ENCODE results near the gene ABCC8. TPM values are rescaled to one million over a fixed set of nuclear protein-coding genes. Genes with fewer than 3 reads are reported as not detected.

ABCC8 gene
- total and polyA plus RNA-seq, 9 of the 15 experiments (the other 6 are each of a cell fraction or from before 2014, with no cell fraction given), result not detected

- TF ChIP-seq ELK3 (CRISPR knock-in tag; IDR thresholded peaks at IDR 0.05), result no peak
- peak; percentile 60; the same call in 1 of the 2 replicates for TF ChIP-seq EHMT2 (IDR thresholded peaks at IDR 0.05)
- TF ChIP-seq NFE2L1 (tag; IDR thresholded peaks at IDR 0.05; ENCODE audit: borderline replicate concordance, low read depth), result no peak
These were observed 122.0 kb downstream of the ABCC8 start (continued) for GRCh38 chr11:17354601-17354991.

GRCh38 chr11:17353821-17354600, 122.6 kb downstream of the ABCC8 start:
- H3K4me3 ChIP-seq, result peak overlapping the region; percentile 63
- TSS peak; percentile 54 for BruUV-seq (replicated peaks)
- H3K27me3 ChIP-seq (ENCODE audit: control insufficient read depth in 2 of 2, insufficient read depth in 2 of 2, low read length in 2 of 2), result no peaks in the 10 kb centered on the region
- WGBS (ENCODE audit: insufficient coverage, low coverage, missing lambda C conversion rate), result under 1% methylated on average over 13 of the region's 15 CpGs
- FAIRE-seq (no peak), ATAC-seq (no peak), DNase-seq (ENCODE audit: extremely low read depth in 1 of 4, low spot score in 3 of 4) (peak in 2 of 4 experiments; percentile 12 to 28)
- peak overlapping the region; percentile 83 for H3K4me2 ChIP-seq (ENCODE audit: insufficient read depth, low read length)
- in situ Hi-C loops (cut with MboI), result no loop called here
- ChIA-PET CTCF (ENCODE audit: low intra/inter-chr PET ratio) (interaction anchor here (0.7 kb wide), 2 partner anchors 123 to 627 kb away, joined by 3 to 5 read pairs; no protein-coding TSS in a partner anchor), POLR2A (interaction anchor here (0.6 to 1.6 kb wide), 7 partner anchors 9 to 278 kb away, joined by 3 to 5 read pairs (median 4); no protein-coding TSS in a partner anchor)
- peaks cover 33% of the 10 kb centered on the region; the same call in 2 of the 3 replicates for H3K36me3 ChIP-seq (ENCODE audit: control insufficient read depth, insufficient read depth, low read length)
- H3K27ac ChIP-seq (ENCODE audit: extremely low read depth, low read depth, low read length), result peak overlapping the region; percentile 74
- H4K20me1 ChIP-seq (replicated peaks; ENCODE audit: control insufficient read depth, insufficient read depth, low read length), result no peaks in the 10 kb centered on the region
- H3K79me2 ChIP-seq (ENCODE audit: control insufficient read depth, insufficient read depth, low read length), result peaks cover 60% of the 10 kb centered on the region
- H2AFZ ChIP-seq (ENCODE audit: low read depth, low read length), result peak overlapping the region; percentile 88
- peaks cover 7 to 25% of the 10 kb centered on the region in 2 experiments; a peak in 4 of 5 replicates for H3K4me1 ChIP-seq (replicated peaks in 1 of 2; ENCODE audit: control insufficient read depth in 2 of 2, insufficient read depth in 2 of 2, low read length in 2 of 2)
- H3K9me3 ChIP-seq (replicated peaks; ENCODE audit: control insufficient read depth, insufficient read depth, low read depth, low read length), result peaks cover 2% of the 10 kb centered on the region; the same call in 1 of the 2 replicates
- peak overlapping the region; percentile 79 to 92 for H3K9ac ChIP-seq (ENCODE audit: insufficient read depth in 1 of 2, low read depth in 2 of 2, low read length in 2 of 2)
- no peaks in the 10 kb centered on the region for H3K9me1 ChIP-seq (ENCODE audit: control insufficient read depth, insufficient read depth, low read length)
- intact Hi-C loops (cut with micrococcal nuclease), result loop anchor here (2.0 kb wide), 2 partner anchors 77 to 123 kb away; partner anchors contain the start of gene NUCB2
- TF ChIP-seq HINFP (tag; conservative IDR thresholded peaks at IDR 0.05; ENCODE audit: low read depth) (no peak), PRPF4 (IDR thresholded peaks at IDR 0.05; ENCODE audit: insufficient read depth, low read depth, low read length, poor library complexity, severe bottlenecking) (no peak), TOE1 (IDR thresholded peaks at IDR 0.05; ENCODE audit: borderline replicate concordance) (no peak), TOE1 (CRISPR knock-in tag; IDR thresholded peaks at IDR 0.05; ENCODE audit: borderline replicate concordance, low read depth) (no peak), NCOA2 (IDR thresholded peaks at IDR 0.05; ENCODE audit: partially characterized antibody in 2 of 2) (no peak), ZNF354B (CRISPR knock-in tag; IDR thresholded peaks at IDR 0.05) (no peak), ZNF217 (CRISPR knock-in tag; IDR thresholded peaks at IDR 0.05) (no peak), ZNF239 (CRISPR knock-in tag; IDR thresholded peaks at IDR 0.05) (no peak), KLF16 (IDR thresholded peaks at IDR 0.05) (no peak), ZBTB17 (CRISPR knock-in tag; IDR thresholded peaks at IDR 0.05) (no peak), NCOA6 (IDR thresholded peaks at IDR 0.05) (no peak), LARP7 (IDR thresholded peaks at IDR 0.05) (no peak), HCFC1 (IDR thresholded peaks at IDR 0.05; ENCODE audit: low read depth, low read length) (0 out of 2 replicates have a peak, but pooled peaks have one; percentile 0), ETV1 (tag; conservative IDR thresholded peaks at IDR 0.05; ENCODE audit: low read depth) (no peak), ZNF445 (CRISPR knock-in tag; IDR thresholded peaks at IDR 0.05; ENCODE audit: low read depth) (no peak), NR2F6 (CRISPR knock-in tag; IDR thresholded peaks at IDR 0.05) (no peak), STAT5A (IDR thresholded peaks at IDR 0.05; ENCODE audit: borderline replicate concordance, low read length) (no peak)
